Activated CD8-positive, alpha-beta memory T cell treated with anti-CD3 and anti-CD28 coated beads, Interleukin-2, amount 50 U/mL, for 24 hours (primary cell): ENCODE data around the gene DOCK4.

Experiments
- DNase-seq: peaks from one replicate; pipeline ENCODE4 v3.0.0-alpha.2; 2020; ENCODE audit errors: extremely low read depth

Gene DOCK4

DNA sequence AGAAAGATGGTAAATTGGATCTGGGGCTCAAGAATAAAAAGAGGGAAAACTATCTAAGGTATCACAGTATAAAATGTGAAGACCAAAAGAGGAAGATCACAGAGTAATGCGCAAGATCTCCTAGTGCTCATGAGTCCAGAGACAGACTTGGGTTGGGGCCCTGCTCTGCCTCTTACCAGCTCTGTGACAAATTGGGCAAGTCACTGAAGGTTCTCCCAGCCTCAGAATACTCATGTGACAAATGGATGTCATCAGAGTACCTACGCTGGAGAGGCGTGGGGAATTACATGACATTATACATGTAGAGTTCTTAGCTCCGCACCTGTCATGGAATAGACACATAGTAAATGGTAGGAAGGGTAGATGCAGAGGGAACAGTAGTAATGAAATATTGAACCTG is 124.4 kb downstream of the DOCK4 start:
- DNase-seq: no peak

DNA sequence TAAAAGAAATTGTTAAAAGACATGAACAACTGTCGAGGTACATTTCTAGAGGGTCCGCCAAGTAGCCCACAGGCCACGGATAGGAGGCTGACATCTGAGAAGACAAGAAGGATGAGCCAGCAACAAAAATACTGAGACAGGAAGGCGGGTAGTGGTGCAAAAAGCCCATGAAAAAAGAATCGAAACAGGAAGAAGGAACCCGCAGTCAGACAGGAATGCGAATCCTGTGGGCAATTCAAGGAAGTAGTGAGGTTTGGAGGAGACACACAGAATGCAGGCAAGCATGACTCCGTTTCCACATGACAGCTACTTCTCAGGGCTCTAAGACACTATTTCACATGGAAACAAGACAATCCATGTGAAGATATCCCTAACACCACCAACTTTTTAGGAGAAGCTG is 125.2 kb downstream of the DOCK4 start:
- DNase-seq: no peak

DNA sequence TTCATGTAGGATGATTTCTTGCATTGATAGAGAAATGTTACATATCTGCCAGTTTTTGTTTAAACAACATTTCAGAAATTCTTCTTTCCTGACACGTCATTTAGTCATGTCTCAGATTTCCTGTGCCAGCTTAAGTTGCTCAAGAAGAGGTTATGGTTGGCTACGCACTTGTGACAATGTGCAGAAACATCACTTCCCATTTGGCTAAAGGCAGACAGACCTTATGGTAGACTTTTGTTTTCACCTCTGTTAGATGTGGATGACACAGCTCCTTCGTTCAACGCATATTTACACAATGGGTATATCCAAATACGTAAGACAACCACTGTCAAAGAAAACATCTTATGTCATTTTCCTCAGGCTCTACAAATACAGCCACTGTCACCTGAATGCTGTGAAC is 125.8 kb downstream of the DOCK4 start:
- DNase-seq: no peak

DNA sequence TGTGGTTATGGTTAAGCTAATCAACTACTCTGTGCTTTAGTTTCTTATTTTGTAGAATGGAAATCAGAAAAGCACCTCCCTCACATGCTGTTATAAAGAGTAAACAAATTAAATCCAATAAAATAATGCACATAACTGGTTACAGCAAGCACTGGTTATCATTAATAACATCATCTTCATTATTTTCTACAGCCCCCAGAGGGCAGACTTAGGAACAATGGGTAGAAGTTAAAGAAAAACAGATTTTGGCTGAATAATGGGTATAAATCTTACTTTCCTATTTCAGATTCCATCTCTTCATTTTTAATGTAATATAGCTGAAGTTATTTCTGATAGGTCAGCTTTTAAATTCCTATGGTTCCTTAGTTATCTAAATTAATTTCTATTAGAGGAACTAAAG is 126.5 kb downstream of the DOCK4 start:
- no peak for DNase-seq

DNA sequence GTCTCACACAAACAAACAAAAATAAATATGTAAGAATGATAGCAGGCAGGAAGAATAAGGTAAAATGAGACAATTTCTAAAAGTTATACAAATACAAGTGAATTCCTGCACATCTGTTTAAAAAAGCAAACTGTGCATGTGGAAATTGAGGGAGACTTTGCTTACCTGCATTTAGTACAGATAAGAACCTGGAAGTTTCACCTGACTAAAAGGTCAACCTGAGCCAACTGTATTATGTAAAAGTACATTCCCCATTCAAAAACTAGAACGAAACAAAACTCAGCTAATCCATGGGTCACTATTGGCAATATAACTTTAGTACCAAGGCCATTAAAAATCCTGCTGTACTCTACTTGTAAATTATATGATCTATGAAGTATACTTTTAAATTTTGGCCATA is 127.1 kb downstream of the DOCK4 start:
- no peak for DNase-seq

DNA sequence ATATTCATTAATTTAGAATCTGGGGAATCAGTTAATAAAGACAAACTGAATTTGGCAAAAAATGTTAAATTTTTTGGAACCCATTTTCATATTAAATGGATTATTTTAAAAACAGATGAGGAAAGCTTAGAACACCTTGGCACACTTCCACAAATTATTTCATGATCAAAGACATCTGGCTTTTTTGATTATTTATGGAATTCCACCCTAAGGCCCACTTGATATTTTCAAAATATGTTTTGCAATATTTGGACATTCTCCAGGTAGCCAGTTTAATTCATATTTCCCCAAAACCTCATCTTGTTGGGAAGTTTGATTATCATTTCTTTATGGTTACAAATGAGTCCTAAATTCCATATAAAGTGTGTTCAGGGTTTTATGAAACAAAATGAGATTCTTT is 129.9 kb downstream of the DOCK4 start:
- no peak for DNase-seq

DNA sequence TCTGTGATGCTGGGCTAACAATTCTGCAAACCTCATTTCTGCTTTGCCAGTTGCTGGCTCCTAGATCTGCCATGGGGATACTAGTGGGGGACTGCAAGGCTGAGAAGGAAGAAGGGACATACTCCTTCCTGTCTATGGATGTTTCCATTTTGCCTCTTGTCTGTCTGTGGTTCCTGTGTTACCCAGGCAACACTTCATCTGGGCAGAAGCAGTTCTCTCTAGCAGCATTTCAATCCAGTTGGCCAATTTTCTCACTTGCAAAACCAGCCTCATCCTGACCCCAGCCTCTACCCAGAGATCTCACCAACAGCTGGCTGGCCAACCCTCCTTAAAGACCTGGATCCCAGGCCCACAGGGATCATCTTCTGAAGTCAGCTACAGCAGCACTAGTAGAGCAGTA is 131.7 kb downstream of the DOCK4 start:
- no peak for DNase-seq

DNA sequence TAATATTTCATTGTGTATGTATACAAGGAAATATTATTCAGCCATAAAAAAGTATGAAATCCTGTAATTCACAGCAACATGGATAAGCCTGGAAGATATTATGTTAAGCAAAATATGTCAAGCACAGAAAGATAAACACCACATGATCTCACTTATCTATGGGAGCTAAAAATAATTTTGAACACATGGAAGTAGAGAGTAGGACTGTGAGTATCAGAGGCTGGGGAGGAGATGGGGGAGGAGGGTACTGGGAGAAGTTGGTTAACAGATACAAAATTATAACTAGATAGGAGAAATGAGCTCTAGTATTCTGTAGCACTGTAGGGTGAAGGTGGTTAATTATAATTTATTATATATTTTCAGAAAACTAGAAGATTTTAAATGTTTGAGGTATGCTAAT is 132.7 kb downstream of the DOCK4 start:
- DNase-seq: no peak

DNA sequence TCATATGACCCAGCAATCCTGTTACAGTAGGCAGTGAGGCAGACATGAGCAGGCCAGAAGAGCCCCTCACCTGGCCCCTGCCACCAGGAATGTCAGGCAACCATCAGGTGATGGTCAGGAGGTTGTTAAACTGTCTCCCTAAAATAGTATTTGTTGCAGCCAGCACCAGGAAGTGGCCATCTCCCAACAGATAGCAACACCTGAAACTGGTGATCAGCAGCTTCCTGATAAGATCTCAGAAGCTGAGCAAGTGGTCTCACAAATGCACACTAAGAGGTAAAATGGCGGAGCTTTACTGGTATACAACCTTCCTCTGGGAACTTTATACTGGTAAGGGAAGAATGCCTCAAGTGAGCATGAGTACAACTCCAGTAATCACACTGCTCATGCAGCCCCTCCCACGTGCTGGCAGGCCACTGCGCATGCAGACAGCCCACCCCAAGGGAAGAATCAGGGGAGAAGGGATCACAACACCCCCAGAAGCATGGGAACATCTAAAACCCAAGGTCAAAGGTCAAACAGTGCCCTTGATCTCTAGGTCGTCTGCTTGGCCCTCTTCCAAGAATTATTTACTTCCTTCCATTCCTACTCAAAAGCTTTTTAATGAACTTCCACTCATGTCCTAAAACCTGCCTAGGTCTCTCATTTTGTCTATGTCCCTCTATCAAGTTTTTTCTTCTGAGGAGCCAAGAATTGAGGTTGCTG is 133.5 kb downstream of the DOCK4 start:
- no peak for DNase-seq

DNA sequence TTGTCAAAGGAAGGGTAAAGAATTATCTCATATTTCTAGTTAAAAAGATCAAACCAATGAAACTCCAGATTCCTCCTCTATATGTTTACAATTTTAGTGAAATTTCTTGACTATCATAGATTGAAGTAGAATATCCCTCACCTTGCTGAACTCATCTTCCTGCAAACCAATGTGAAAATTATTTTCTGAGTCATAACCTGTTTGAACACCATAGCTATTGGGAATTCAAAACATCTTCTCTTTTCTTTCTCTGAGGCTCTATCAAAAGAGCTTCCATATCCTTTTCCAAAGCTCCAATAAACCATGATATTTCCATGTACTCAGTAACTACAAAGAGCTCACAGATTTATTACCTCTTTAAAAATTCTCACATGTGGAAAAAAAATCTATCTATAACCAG is 134.3 kb downstream of the DOCK4 start:
- no peak for DNase-seq

DNA sequence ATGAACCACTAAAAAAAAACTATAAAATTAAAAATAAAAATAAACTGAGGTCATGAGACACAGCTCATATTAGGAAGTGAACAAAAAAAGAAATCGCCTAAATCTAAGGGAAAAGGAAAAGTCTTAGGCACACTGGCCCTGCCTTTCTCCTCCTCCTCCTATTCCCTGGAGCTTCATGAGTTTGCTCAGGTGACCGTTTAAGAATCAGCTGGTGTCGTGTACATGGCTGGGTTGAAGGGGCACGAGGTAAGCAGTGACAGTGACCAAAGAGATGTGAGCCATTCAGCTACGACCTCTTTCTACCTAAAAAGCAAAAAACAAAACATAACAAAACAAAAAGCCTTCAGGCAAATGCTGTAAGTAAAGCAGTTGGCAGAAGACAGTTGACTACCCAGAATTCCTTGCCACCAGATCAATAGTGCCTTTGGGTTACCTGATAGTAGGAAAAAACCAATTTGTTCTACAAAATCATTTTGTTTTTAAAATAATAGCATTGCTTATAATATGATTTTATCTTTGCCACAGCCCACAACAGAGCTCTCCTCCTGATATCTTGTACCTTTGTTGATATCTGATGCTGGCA is 135.4 kb downstream of the DOCK4 start:
- no peak for DNase-seq

DNA sequence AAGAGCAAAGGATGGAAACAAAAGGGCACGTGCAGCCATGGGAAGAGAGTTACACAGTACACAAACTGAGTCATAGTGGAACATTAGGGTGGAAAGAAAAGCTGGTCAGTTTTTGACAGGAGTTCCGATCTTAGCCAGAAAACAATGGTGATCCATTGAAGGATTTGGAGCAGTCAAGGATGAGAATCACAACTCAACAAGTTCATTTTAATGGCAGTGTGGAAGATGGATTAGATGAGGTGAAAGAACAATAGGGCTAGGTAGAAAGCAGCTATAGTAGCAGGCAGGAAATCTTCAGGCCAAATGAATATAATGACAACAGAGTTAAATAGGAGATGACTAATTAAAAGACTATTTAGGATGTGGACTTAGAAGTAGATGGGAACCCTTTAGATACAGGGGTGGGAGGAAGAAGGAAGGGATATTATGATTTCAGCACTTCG is 136.3 kb downstream of the DOCK4 start:
- no peak for DNase-seq

DNA sequence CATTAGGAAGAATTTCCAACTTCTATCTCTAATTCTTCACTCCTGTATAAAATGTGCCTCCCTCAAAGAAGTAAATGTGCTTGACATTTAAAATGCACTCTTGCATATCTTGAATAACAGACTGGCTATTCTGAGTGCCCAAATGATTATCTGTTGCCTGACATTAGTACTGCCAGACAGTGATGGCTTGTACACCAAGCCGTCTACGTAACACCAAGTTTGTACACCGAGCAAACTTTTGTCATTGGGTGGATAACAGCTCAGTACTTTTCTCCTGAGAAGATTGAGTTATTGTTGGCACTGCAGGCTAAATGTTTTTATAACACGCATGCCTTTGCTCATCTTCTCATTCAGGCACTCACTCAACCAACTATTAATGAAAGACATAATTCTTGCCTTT is 137.2 kb downstream of the DOCK4 start:
- DNase-seq: no peak

DNA sequence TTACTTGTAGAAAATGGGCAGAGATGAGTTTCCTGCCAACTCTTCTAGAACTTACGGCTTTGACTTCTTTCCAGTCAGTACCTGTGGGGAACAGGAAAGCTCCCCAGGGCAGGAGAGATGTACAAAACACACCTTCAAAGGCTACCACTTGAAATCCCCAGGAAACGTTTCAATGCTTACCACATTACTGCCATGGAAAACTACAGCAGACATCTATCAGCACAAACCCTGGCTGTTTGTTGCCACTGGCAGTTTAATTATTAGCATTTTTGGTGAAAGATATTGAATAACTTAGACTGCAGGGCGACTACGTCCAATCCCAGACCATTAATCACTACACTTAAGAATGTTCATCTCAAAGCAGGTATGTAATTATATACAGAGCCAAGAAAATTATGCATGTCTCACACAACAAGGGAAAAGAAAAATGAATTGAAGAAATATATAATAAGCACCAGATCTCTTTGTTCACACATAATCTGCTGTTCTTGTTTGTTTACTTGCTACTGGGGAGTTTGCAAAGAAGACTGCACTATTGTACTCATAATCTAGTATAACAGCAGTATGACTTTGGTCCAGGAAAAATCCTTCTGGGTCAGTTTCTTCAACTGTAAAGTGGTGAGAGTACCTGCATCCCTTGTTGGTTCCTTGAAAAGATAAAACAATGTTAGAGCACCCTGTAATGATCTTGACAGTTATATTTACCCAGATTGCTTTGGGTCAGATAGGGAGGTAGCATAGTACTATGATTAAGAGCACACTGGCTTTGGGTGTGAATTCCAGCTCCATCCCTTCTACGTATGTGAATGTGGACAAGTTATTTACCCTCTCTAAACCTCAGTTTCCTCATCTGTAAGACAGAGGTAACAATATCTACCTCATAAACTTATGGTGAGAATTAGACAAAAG is 138.3 kb downstream of the DOCK4 start:
- DNase-seq: no peak

DNA sequence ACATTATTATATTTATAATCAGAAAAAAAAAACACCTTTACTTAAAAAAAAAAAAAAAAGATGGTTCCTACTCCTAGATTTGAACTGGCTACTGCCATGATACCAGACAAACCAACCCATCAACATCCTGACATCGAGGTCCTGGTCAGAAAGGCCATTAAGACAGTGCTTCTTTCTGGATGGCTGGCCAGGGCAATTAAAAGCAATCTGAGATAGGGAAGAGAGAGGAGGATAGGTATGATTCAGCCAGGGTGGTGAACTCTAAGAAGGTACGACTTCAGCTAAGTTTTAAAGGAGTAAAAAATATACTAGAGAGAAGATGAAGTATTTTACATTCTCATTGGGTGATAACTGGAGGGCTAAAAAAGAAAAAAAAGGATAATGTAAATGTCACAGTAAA is 139.0 kb downstream of the DOCK4 start:
- DNase-seq: no peak

DNA sequence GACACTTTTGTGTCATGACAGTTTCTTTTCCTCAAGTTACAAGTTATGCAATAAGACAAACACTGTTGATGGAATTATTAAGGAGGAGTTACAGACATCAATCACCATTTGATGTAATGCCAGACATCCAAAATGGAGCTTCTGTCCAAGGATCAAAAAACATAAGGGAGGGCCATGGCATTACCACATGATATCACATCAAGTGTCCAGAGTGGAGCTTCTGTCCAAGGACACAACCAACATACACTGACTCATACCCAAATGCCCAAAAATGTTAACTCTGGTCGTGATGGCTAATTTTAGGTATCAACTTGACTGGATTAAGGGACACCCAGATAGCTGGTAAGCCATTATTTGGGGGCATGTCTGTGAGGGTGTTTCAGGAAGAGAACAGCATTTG is 140.4 kb downstream of the DOCK4 start:
- no peak for DNase-seq

DNA sequence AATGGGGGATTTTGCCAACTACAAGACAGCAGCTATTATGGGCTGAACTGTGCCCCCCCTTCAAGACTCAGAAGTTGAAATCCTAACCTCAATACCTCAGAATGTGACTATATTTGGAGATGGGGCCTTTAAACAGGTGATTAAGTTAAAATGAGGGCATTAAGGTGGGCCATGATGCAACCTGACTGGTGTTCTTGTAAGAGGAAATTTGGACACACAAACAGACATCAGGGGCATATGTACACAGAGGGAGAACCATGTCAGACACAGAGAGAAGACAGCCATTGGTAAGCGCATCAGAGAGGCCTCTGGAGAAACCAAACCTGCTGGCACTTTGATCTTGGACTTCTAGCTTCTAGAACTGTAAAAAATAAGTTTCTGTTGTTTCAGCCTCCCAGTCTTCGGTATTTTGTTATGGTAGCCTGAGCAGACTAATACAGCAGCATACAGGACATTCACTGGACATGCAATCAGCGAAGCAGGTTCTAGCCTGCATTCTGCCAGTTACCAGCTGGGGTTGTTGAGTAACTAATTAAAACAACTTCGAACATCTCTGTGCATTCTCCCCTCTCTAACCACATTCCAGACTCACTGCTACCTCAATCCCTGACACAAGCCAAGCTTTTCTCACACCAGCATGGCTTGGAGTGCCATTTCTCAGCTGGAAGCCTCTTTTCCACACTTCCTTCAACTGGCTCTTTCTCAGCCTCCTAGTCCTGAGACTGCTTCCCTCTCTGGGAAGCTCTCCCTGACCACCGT is 141.4 kb downstream of the DOCK4 start:
- DNase-seq: no peak

DNA sequence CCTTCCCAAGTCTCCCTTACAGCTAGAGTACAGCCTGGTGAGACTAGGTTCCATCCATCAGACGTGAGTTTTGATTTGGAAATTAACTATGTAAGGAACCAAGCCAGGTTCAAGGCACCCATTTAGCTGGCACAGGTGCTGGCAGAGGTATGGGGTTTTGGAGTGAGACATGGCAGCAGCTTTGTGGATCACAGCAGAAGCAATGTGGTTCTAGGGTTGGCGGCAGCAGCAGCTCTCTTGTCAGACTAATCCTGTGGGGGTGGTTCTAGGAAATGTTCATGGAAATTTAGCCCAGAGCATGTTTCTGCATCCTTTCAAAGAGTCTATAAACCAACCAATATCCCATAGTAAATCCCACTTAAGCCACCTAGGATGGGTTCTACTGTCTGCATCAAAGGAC is 142.2 kb downstream of the DOCK4 start:
- no peak for DNase-seq

DNA sequence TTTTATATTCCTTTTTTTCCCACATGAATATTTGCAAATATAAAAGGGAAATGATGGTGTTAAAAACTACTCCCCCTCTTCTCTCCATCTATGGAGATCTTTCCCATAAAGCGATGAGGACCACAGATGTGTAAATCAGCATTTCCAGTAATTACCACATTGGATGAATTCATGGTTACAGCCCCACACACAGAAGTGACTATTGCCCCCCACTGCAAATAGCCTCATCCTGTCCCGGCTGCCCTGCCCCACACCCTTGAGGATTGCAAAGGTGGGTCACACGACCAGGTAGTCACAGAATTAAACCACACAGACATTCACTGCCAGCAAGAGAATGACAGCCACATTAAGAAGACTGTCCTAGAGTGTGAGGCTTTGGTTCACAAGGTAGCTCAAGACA is 145.1 kb downstream of the DOCK4 start:
- no peak for DNase-seq

DNA sequence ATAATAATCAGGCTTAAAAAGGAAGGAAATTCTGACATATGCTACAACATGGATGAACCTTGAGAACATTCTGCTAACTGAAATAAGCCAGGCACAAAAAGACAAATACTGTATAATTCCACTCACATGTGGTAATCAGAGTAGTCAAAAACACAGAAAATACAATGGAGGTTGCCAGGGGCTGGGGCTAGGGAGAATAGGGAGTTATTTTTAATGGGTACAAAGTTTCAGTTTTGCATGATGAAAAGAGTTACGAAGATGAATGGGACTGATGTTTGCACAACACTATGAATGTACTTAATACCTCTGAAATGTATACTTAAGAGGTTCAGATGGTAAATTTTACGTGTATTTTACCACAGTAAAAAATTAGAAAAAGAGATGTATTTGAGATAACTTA is 145.6 kb downstream of the DOCK4 start:
- DNase-seq: no peak

DNA sequence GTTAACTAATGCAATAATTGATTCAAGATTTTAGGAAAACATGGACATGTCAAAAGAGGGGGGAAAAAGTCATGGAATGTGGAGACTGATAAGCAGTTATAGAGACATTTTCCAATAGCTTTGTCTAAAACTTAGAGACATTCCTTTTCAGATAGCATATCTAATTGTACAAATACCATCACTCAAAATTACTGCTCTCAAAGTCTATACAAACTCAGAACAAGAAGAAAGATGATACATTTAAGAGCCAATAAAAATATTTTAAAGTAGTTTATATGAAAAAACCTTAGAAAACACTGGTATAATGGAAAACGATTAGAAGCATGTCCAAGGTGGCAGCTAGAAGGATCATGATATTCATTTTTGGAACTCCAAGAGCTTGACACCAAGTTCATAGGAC is 146.5 kb downstream of the DOCK4 start:
- DNase-seq: no peak

DNA sequence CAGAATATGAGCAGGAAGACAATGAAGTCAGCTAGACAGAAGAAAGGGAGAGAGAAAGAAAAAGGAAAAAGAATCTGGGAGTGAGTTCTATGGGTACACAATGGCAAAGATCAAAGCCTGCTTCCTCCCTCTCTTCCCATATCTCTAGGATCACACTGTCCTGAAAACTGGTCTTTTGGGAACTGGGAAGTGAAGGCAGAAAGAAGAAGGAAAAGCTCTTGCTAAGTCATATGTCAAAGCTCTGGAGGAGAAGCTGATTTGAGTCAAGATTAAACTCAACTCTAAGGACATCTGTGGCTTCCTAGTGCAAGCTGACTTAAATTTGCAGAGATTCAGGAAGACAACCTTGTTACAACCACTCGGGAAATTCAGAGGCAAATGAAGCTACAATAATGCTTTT is 147.5 kb downstream of the DOCK4 start:
- DNase-seq: no peak
